Motor neuron (in vitro differentiated cells): ENCODE measurements around the gene ARHGAP27. TPM values are rescaled to one million over a fixed set of nuclear protein-coding genes. Genes with fewer than 3 reads are reported as not detected.
"Not testable (repeated sequence)": the region's sequence is repeated elsewhere in the genome, so short reads cannot be mapped to it uniquely, and the experiment has no call there.

Experiments
- ATAC-seq, 8 experiments: fragments of 200-7000 bp; cut with Tn5 transposase; replicated peaks in 6 of 8; 2 replicates each; pipeline ENCODE4 v1.8.0; 2021; ENCODE audit warnings: mild to moderate bottlenecking in 8 of 8, moderate library complexity in 8 of 8
- H3K27ac ChIP-seq, 2 donors: fragments of 250-450 bp; sonication (Bioruptor Pico); 2 replicates each; pipeline ENCODE4 v1.9.0; 2021; ENCODE audit warnings: antibody characterized with exemption in 2 of 2, mild to moderate bottlenecking in 2 of 2, moderate library complexity in 1 of 2
- H3K4me1 ChIP-seq, 2 donors: fragments of 250-450 bp; sonication (Bioruptor Pico); replicated peaks in 1 of 2; 2 replicates each; pipeline ENCODE4 v1.6.1; 2021; ENCODE audit warnings: antibody characterized with exemption in 2 of 2, mild to moderate bottlenecking in 2 of 2, moderate library complexity in 1 of 2
- H3K4me3 ChIP-seq, 5 donors: fragments of 250-450 bp; sonication (Bioruptor Pico); 2 replicates each; pipeline ENCODE4 v1.9.0; 2021; ENCODE audit warnings: antibody characterized with exemption in 5 of 5, mild to moderate bottlenecking in 5 of 5, moderate library complexity in 4 of 5
- WGBS, 10 experiments: fragments of 450-650 bp; shearing (Covaris generic); methylation state at CpG; one replicate each; pipeline ENCODE4 v1.0.0; 2022; 5-methylcytosine and 5-hydroxymethylcytosine counted together
- in situ Hi-C, 9 experiments: fragments of 400-800 bp; cut with MboI; loops; one replicate each; pipeline ENCODE4 v1.15.0; 2021; ENCODE audit warnings: low sequenced_read_pairs in 9 of 9, low pct_unique_long_range_greater_than_20kb in 2 of 9; ENCODE audit not compliant: unreplicated experiment in 9 of 9
- total RNA-seq, 8 experiments: library from RNA; unstranded; fragments of 300-600 nt; gene quantifications; 2 replicates each; pipeline versions ENCODE4 v1.2.3 to v1.2.4, GENCODE V29; 2022

ARHGAP27 gene, protein sequence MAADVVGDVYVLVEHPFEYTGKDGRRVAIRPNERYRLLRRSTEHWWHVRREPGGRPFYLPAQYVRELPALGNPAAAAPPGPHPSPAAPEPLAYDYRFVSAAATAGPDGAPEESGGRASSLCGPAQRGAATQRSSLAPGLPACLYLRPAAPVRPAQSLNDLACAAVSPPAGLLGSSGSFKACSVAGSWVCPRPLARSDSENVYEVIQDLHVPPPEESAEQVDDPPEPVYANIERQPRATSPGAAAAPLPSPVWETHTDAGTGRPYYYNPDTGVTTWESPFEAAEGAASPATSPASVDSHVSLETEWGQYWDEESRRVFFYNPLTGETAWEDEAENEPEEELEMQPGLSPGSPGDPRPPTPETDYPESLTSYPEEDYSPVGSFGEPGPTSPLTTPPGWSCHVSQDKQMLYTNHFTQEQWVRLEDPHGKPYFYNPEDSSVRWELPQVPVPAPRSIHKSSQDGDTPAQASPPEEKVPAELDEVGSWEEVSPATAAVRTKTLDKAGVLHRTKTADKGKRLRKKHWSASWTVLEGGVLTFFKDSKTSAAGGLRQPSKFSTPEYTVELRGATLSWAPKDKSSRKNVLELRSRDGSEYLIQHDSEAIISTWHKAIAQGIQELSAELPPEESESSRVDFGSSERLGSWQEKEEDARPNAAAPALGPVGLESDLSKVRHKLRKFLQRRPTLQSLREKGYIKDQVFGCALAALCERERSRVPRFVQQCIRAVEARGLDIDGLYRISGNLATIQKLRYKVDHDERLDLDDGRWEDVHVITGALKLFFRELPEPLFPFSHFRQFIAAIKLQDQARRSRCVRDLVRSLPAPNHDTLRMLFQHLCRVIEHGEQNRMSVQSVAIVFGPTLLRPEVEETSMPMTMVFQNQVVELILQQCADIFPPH
- 1 to 10 TPM in 6 of 8 experiments, under 1 TPM in 2; 0.88 to 4.8 (median 2.4) TPM for total RNA-seq

DNA sequence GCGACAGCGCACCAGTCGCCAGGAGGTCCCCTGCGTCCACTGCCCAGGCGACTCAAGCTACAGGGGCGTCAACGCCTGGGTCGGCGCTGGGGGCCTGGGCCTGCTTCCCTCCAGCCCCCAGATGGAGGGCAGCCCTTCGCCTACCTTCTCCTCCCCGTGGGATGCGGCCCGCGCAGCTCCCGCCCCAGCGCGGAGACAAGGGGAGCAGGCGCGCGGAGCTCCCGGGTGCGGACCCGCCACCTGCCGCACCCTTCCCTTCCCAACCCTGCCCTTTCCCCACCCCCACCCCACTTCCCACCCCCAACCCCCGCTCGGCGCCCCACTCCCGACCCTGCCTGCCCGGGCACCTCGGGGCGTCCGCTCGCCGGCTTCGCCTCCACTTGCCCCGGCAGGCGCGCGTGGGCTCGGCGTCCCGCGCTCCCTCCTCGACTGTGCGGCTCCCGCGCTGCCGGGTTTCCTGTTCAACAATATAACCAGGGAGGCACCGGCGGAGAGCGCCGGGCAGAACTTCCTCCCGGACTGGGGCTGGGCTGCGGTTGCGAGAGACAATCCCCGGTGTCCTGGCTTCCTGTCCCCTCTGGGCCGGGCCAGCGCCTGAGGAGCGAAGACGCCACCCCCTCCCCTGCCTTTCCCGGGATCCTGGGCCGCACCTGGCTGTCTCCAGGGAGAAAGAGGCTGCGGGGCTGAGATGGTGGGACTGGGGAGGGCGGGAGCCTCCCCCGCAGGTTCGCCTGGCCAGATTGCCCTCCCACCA is at the start of gene ARHGAP27:
Gene ARHGAP27 (minus strand): TSS at position 466 of the 754 bp plus-strand sequence. CDS start 2,591 bp downstream, outside the sequence.
- in situ Hi-C loops, result no loop called here
- ATAC-seq, result peak; percentile 2 to 31 (median 22)
- Histone ChIP-seq H3K4me3 (peak within 1 kb of the TSS in 4 of 5 donors; percentile 15 to 33 (median 24)), H3K4me1 (peaks cover 5 to 14% of the 10 kb centered on the region in 2 donors), H3K27ac (no peak within 1 kb of the TSS)
- WGBS, 10 experiments, result no CpG with 5 or more reads among the region's 66 CpGs

DNA sequence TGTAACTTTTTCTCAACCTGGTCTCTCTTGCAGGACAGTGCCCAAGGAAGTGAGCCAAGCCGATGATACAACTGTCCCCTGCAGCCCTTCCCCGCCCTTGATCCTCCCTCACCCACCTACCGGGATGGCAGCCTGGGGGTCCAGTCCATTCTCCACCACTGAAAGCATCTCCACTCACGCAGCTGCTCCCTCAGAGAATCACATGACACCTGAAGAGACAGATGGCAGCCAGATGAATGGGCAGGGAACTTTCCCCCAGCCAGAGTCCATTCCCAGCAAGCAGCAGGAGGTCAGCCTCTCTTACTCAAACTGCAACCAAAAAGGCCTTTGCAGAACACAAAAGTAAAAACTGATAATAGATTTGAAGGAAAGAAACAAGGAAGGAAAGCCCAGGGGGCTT is 49.6 kb upstream of the ARHGAP27 start:
- H3K27ac ChIP-seq, in situ Hi-C loops, H3K4me3 ChIP-seq, H3K4me1 ChIP-seq: not testable (repeated sequence)
- WGBS, 10 experiments, result no CpG with 5 or more reads among the region's 4 CpGs
- peak in 6 of 8 experiments; percentile 10 to 64 (median 56) for ATAC-seq

DNA sequence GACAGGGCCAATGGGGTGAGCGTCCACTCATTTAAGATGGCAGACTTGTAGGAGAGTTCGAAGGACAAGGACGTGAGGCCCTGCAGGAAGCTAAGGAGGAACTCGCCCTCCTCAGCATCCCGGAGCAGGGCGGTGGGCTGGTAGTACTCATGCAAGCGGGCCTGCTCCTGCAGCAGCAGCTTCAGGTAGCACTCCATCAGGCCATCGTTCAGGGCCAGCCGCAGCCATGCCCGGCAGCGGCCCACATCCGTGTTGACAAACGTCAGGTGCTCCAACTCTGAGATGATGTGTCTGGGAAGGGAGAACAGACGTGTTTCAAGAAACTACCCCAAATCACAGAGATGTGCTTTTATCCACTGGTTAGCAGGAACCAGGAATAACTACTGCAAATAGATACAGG is 42.8 kb upstream of the ARHGAP27 start:
- in situ Hi-C loops, H3K4me3 ChIP-seq, H3K4me1 ChIP-seq, H3K27ac ChIP-seq, ATAC-seq: not testable (repeated sequence)
- no CpG with 5 or more reads among the region's 14 CpGs for WGBS, 10 experiments

DNA sequence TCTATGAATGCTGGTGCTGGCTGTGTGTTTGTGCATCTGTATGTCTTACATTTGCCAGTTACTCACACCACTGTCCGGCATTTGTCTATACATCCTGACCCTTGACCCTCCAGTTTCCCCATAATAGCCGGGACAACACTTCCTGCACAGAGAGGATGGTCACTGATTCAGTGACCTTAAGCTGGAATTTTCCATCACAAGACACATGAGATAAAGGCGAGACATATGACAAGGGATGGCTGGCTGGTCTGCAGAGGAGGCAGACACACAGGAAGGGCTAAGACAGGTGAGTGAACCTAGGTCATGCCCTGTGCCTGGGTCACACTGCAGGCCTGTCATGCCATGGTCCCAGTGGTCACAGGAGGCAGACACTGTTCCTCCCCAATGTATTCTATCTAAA is 39.6 kb upstream of the ARHGAP27 start:
- WGBS, 10 experiments, result 20 to 100% (median 80%) methylated on average over 1 to 2 of the region's 3 CpGs; no CpG with 5 or more reads in 7 of the 10 experiments
- in situ Hi-C loops, H3K4me3 ChIP-seq, H3K27ac ChIP-seq, H3K4me1 ChIP-seq, ATAC-seq: not testable (repeated sequence)

DNA sequence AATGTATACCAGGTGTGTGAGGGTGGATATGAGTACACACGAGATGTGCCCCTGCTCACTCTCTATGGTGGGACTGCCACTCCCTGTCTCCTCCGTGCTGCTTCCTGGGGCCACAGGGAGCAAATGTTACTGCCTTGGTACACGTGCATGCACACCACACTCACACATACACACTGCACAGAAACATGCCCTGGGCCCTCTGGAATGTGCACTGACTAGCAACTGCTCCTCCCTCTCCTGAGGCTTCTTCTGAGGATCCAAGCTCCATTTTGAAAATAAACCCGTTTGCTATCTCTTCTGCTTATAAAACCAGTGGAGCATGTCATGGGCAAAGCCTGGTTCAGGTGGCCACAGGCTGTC is 36.5 kb upstream of the ARHGAP27 start:
- H3K4me1 ChIP-seq, H3K27ac ChIP-seq, H3K4me3 ChIP-seq, in situ Hi-C loops: not testable (repeated sequence)
- 40 to 60% (median 53%) methylated on average over 1 to 3 of the region's 4 CpGs; no CpG with 5 or more reads in 7 of the 10 experiments for WGBS, 10 experiments
- peak in 3 of 8 experiments; percentile 78 to 97 (median 95) for ATAC-seq

DNA sequence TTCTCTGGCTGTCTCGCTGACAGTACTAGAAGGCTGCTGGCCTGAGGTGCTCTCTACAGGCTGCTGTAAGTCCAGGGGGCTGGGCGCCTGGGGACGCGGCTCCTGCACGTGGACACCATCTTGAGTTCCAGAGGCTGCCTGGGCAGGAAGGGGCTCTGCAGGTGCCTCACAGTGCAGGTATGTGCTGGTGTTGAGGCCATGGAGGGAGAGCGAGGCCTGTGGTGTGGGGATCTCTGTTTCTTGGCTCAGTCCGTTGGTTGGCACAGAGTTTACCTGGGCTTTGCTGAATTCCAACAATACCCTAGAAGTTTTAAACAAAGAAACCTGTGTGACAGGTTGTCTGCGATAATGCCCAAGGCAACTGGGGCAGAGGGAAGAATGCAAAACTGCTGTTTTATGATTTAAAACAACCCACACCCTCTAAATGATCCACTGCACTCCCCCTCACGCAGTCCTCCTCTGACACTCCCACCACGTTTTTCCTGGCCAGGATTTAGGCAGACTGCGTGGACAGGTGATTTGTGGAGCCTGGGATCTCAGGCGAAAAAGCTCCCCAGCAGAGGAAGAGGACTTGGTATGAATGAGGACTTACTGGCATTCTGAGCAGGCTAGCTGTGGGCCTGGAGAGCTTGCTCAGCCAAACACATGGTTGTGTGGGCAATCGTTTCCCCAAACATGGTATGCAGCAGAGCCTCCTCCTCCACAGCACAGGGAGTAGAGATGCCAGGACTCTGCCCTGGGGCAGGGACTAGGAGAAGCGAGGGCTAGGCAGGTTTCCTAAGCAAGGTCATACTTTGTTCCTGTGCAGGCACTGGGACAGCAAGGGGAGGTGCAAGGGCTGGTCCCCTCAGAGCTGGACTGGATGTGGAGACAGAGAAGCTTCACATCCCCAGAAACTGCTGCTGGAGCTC is 35.9 kb upstream of the ARHGAP27 start:
- H3K27ac ChIP-seq, H3K4me1 ChIP-seq, in situ Hi-C loops, H3K4me3 ChIP-seq: not testable (repeated sequence)
- ATAC-seq, result peak in 3 of 8 experiments; percentile 43 to 84 (median 53)
- 90% methylated on average over 3 of the region's 14 CpGs; no CpG with 5 or more reads in 9 of the 10 experiments for WGBS, 10 experiments

DNA sequence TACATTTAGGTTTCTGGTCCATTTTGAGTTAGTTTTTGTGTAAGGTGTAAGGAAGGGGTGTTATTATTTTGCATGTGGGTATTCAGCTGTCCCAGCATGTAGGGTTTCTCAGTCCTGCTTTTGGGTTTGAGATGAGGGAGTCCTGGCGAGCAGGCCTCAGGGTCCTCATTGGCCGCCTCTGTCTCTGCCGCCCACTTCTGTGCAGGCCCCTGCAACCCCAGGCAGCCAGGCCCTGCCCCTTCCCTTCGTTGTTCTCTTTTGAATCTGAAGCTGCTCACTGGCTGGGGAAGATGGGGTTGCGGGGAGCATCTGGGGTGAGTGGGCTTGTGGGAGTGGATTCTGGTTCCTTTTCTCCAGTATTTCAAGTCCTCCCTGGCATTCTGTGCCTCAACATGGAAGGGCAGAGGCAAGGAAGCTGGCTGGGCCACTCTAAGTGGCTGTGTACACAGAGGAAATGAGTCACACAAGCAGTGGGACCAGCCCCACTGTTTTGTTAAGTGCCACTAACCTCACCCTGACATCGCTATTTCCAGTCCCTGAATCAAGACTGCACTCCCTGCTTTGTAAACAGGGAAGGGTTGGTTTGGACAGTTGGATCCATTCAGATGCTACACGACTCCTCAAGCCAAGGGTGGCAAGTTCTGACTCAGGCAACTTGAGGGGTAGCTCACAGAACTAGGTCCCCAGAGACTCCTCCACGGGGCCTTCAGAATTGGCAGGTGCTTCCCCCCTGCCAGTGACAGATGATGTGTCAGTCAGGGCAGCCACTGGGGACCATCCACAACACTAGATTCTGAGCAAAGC is 29.1 kb upstream of the ARHGAP27 start:
- H3K4me3 ChIP-seq, H3K4me1 ChIP-seq, H3K27ac ChIP-seq, in situ Hi-C loops: not testable (repeated sequence)
- ATAC-seq, result peak; percentile 56 to 94 (median 92)
- WGBS, 10 experiments, result 8% methylated on average over 2 of the region's 8 CpGs; no CpG with 5 or more reads in 9 of the 10 experiments

DNA sequence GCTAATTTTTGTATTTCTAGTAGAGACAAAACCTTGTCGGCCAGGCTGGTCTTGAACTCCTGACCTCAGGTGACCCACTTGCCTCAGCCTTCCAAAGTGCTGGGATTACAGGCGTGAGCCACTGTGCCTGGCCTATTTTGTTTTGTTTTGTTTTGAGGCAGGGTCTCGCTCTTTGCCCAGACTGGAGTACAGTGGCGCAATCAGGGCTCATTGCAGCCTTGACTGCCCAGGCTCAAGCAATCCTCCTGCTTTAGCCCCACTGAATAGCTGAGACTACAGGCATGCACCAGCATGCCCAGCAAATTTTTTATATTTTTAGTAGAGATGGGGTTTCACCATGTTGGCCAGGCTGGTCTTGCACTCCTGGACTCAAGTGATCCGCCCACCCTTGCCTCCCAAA is 27.8 kb upstream of the ARHGAP27 start:
- H3K4me3 ChIP-seq, in situ Hi-C loops, H3K4me1 ChIP-seq, ATAC-seq, H3K27ac ChIP-seq: not testable (repeated sequence)
- 100% methylated on average over 1 of the region's 5 CpGs; no CpG with 5 or more reads in 8 of the 10 experiments for WGBS, 10 experiments

DNA sequence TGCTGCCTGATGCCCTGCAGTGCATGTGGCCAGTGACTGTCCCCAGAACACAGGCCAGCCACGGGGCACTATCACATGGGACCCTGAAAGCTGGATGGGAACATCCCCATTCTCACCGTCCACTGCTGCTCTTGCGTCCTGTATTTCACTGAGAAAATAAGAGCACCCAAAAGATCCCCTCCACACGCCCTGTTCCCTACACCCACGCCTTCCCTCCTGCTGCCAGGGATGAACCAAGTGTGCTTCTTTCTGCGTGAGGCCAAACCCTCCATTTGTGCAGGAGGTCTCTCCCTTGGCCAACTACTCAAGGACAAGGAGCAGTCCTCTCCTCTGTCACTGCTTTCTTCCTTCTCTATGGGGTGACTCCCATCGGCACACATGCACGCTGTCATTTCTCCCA is 21.7 kb upstream of the ARHGAP27 start:
- H3K4me3 ChIP-seq, H3K4me1 ChIP-seq, H3K27ac ChIP-seq, ATAC-seq, in situ Hi-C loops: not testable (repeated sequence)
- WGBS, 10 experiments, result 92 to 100% (median 100%) methylated on average over 1 to 4 of the region's 8 CpGs; no CpG with 5 or more reads in 7 of the 10 experiments

DNA sequence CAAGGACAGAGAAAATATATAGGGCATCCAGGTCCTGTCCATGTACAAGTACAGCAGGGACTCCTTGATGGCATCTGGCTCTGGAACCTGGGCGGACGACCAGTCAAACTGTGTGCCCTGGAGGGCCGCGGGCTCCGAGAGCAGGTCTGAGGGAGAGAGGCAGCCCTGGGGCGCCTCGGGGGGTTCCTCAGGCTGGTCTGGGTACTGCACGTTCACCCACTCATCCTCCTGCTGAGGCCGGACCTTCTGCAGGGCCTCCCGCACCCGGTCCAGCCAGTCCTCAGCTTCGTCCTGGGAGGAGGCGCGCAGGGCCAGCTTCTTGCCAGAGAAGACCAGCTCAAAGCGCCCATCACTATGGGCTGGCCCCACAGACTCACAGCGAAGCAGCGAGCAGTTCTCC is 21.1 kb upstream of the ARHGAP27 start:
- in situ Hi-C loops, H3K27ac ChIP-seq, H3K4me3 ChIP-seq, H3K4me1 ChIP-seq: not testable (repeated sequence)
- peak in 6 of 8 experiments; percentile 19 to 37 (median 25) for ATAC-seq
- 100% methylated on average over 1 of the region's 17 CpGs; no CpG with 5 or more reads in 8 of the 10 experiments for WGBS, 10 experiments

DNA sequence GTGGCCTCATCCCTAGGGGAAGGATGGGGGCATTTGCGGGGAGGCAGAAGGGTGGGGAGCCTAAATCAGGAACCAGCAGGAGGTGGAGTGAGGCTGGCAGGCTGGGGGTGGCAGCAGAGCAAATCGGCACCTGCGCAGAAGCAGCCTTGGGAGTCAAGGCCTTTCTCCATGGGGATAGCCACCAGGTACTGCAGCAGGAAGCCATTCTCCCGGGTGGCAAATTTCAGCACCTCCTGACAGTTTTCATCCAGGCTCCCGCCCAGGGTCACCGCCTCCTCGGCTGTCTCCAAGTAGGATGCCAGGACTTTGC is 20.5 kb upstream of the ARHGAP27 start:
- WGBS, 10 experiments, result no CpG with 5 or more reads among the region's 7 CpGs
- H3K4me3 ChIP-seq, in situ Hi-C loops, H3K4me1 ChIP-seq, H3K27ac ChIP-seq, ATAC-seq: not testable (repeated sequence)
